ENCODE data around the gene SOWAHB.
A peak's percentile ranks its signal among the peaks of the same experiment; 100 is the strongest.
"Not testable (repeated sequence)": the region's sequence is repeated elsewhere in the genome, so short reads cannot be mapped to it uniquely, and the experiment has no call there.

SOWAHB gene

DNA sequence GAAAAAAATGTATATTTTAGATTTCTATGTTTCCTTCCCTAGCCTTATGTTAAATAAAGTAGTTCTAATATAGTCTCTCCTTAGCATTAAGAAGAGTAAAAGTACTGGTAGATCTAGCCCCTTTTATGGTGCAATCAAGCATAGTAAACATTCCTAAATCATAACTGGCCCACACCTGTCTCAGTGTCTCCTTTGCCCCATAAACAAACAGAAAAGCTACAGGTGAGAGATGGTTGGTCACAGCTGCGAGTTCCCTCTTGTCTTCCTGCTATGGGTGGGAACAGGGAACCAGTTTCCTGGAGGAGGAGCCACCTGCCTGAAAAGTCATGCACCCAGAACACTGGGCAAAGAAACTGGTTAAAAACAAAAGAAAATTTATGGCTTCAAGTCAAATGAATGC lies 16.6 kb downstream of the SOWAHB start:
- Histone ChIP-seq H3K9me3 (ENCODE audit: control insufficient read depth, insufficient read depth, low read length) (no peaks in the 10 kb centered on the region), H3K4me1 (ENCODE audit: insufficient read depth, low read length) (no peaks in the 10 kb centered on the region), H3K36me3 (ENCODE audit: insufficient read depth, low read length) (no peaks in the 10 kb centered on the region), H3K9ac (ENCODE audit: low read depth, low read length) (no peak overlapping the region)

DNA sequence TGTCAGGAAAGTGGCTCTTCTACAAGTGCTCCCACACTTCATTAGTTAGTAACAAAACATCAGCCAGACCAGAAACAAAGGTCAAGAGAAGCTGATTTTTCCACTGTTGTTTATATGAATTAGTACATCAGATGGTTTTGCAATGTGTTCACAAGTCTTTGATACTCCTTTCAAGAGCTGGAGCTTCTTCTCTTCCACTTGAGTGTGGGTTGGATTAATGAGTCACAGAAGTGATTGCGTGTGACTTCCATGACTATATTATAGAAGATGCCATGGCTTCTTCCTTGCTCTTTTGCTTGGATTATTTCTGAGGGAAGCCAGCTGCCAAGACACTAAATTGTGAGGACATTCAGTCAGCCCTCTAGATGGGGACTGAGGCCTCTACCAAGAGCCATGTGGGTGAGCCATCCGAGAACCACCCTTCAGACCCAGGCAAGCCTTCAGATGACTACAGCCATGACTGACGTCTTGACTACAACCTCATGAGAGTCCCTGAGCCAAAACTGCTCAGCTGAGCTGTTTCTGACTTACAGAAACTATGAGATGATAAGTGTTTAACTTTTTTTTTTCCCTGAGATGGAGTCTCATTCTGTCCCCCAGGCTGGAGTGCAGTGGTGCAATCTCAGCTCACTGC lies 18.1 kb downstream of the SOWAHB start:
- no peaks in the 10 kb centered on the region for H3K9me3 ChIP-seq (ENCODE audit: control insufficient read depth, insufficient read depth, low read length)
- no peaks in the 10 kb centered on the region for H3K4me1 ChIP-seq (ENCODE audit: insufficient read depth, low read length)
- H3K9ac ChIP-seq (ENCODE audit: low read depth, low read length), result no peak overlapping the region
- no peaks in the 10 kb centered on the region for H3K36me3 ChIP-seq (ENCODE audit: insufficient read depth, low read length)

DNA sequence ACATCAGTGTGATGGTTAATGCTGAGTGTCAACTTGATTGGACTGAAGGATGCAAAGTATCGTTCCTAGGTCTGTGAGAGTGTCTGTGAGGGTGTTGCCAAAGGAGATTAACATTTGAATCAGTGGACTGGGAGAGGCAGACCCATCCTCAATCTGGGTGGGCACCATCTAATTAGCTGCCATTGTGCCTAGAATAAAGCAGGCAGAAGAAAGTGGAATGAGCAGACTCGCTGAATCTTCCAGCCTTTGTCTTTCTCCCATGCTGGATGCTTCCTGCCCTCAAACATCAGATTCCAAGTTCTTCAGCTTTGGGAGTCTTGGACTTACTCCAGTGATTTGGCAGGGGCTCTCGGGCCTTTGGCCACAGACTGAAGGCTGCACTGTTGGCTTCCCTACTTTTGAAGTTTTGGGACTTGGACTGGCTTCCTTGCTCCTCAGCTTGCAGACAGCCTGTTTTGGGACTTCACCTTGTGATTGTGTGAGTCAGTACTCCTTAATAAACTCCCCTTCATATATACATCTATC lies 19.2 kb downstream of the SOWAHB start:
- H3K9me3 ChIP-seq (ENCODE audit: control insufficient read depth, insufficient read depth, low read length); H3K36me3 ChIP-seq (ENCODE audit: insufficient read depth, low read length); H3K9ac ChIP-seq (ENCODE audit: low read depth, low read length); H3K4me1 ChIP-seq (ENCODE audit: insufficient read depth, low read length): not testable (repeated sequence)

DNA sequence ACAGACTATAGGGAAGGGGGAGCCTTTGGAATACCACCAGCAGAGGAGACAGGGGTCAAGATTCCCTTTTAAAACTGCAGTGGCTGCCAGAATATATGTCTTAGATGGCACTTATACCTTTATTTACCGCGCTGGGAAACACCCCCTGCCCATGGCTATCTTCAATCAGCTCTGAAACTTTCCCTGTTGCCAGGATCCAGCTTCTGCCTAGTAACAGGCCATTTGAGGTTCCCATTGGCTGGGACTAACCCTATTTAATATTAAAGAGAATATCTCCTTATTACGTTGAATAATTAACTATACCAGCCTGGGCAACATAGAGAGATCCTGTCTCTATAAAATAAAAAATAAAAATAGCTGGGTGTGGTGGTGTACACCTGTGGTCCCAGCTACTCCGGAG lies 23.8 kb downstream of the SOWAHB start:
- no peak overlapping the region for H3K9ac ChIP-seq (ENCODE audit: low read depth, low read length)
- H3K36me3 ChIP-seq (ENCODE audit: insufficient read depth, low read length), result no peaks in the 10 kb centered on the region
- H3K4me1 ChIP-seq (ENCODE audit: insufficient read depth, low read length), result no peaks in the 10 kb centered on the region
- no peaks in the 10 kb centered on the region for H3K9me3 ChIP-seq (ENCODE audit: control insufficient read depth, insufficient read depth, low read length)

DNA sequence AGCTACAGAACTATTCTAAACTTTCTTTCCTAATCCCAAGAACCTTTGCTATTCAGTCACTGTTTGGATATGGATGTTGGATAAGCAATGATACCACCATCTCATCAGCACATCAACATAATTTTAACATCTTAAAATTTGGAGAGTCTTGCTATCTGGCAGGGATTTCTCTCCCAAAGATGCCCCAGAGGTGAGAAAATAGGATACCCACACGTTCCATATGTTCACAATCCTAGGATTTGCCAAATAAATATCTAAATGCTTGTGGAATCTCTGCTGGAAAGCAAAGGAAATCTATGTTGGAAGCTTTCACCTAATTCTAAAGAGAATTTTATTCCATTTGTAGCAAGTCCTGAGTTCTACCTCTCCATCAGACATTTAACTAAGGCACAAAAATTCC lies 24.4 kb downstream of the SOWAHB start:
- no peaks in the 10 kb centered on the region; the same call in 1 of the 2 replicates for H3K4me1 ChIP-seq (ENCODE audit: insufficient read depth, low read length)
- H3K36me3 ChIP-seq (ENCODE audit: insufficient read depth, low read length), result no peaks in the 10 kb centered on the region
- no peaks in the 10 kb centered on the region for H3K9me3 ChIP-seq (ENCODE audit: control insufficient read depth, insufficient read depth, low read length)
- H3K9ac ChIP-seq (ENCODE audit: low read depth, low read length), result no peak overlapping the region

DNA sequence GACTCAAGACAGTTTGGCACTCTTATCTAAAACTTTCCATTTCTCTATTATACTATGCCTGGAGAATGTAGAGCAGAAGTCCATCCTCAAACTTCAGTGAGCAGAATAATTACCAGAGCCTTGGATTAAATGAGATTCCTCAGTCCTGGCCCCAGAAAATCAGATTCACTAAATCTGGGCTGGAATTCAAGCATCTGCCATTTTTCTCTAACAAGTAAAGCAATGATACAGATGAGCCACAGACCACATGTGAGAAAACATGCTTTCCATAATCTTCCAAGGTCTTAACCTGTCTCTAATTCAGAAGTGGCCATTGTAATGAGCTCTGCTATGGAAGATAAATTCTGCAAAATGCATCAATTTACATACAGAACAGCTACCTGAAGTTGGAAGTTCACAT lies 25.4 kb downstream of the SOWAHB start:
- H3K9me3 ChIP-seq (ENCODE audit: control insufficient read depth, insufficient read depth, low read length), result no peaks in the 10 kb centered on the region
- H3K4me1 ChIP-seq (ENCODE audit: insufficient read depth, low read length), result no peaks in the 10 kb centered on the region; the same call in 1 of the 2 replicates
- H3K9ac ChIP-seq (ENCODE audit: low read depth, low read length), result no peak overlapping the region
- no peaks in the 10 kb centered on the region for H3K36me3 ChIP-seq (ENCODE audit: insufficient read depth, low read length)

DNA sequence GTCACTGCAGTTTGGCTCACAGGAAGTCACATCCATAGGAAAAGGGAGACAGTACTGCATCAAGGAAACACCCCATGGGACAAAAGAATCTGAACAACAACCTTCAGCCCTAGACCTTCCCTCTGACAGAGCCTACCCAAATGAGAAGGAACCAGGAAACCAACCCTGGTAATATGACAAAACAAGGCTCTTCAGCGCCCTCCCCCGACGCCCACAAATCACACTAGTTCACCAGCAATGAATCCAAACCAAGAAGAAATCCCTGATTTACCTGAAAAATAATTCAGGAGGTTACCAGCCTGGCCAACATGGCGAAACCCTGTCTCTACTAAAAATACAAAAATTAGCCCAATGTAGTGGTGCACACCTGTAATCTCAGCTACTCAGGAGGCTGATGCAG lies 29.2 kb downstream of the SOWAHB start:
- not testable (repeated sequence) for H3K4me1 ChIP-seq (ENCODE audit: insufficient read depth, low read length); H3K36me3 ChIP-seq (ENCODE audit: insufficient read depth, low read length); H3K9me3 ChIP-seq (ENCODE audit: control insufficient read depth, insufficient read depth, low read length)
- H3K9ac ChIP-seq (ENCODE audit: low read depth, low read length), result peak overlapping the region; percentile 56; the same call in 1 of the 2 replicates

DNA sequence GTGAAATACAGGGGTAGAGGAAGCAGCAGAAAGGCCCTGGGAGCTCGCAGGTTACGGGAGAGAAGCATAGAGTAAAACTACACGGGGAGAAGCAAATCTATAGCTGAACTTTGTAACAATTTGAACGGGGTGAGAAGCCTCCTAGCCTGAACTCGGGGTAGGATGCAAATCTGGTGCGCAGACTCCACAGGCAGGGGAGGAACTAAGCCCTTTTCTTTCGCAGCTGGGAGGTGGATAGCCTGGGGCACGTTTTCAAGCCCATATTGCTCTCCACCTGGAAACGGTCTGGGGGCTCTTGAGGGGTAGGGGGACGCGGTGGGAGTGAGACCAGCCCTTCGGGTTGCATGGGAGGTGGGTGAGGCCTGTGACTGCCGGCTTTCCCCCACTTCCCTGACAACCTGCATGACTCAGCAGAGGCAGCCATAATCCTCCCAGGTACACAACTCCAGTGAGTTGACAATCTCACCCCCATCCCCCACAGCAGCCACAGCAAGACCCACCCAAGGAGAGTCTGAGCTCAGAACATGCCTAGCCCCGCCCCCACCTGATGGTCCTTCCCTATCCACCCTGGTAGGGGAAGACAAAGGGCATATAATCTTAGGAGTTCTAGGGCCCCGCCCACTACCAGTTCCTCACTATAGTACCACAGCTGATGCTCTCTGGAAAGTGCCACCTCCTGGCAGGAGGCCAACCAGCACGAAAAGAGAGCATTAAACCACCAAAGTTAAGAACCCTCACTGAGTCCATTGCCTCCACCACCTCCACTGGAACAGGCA lies 29.9 kb downstream of the SOWAHB start:
- Histone ChIP-seq H3K4me1 (ENCODE audit: insufficient read depth, low read length) (no peaks in the 10 kb centered on the region; the same call in 1 of the 2 replicates), H3K9ac (ENCODE audit: low read depth, low read length) (peak overlapping the region; percentile 56), H3K9me3 (ENCODE audit: control insufficient read depth, insufficient read depth, low read length) (no peaks in the 10 kb centered on the region), H3K36me3 (ENCODE audit: insufficient read depth, low read length) (no peaks in the 10 kb centered on the region)

DNA sequence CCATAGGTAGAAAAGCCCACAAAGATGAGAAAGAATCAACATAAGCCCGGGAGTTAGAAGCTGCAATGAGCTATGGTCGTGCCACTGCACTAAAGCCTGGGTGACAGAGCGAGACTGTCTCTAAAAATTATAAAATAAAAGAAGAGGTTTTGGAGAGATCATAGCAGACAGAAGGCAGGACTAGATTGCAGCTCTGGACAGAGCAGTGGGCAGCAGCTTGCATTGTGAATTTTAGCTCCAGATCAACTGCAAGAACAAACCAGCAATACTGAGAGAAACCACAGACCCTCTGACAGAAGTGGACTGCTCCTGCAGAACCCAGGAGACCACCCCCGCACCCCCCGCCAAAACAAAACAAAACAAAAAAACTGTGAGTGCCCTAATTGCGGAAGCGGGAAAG lies 30.6 kb downstream of the SOWAHB start:
- Histone ChIP-seq H3K36me3 (ENCODE audit: insufficient read depth, low read length) (no peaks in the 10 kb centered on the region), H3K9me3 (ENCODE audit: control insufficient read depth, insufficient read depth, low read length) (no peaks in the 10 kb centered on the region), H3K9ac (ENCODE audit: low read depth, low read length) (peak overlapping the region; percentile 56), H3K4me1 (ENCODE audit: insufficient read depth, low read length) (no peaks in the 10 kb centered on the region; the same call in 1 of the 2 replicates)

DNA sequence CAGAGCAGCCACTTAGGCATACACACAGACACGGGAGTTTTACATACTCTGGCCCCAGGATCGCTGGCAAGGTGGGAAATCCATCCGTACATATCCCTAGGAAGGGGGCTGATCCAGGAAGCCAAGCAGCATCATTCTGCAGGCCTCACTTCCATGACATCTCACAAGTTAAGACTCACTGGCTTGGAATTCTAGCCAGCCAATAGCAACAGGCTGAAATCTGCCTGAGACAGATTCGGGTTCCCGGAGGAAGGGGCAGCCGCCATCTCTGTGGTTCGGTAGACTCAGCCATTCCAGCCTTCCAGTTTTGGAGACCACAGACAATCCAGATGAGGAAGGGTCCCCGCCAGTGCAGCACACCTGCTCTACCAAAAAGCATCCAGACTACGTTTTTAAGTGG lies 31.3 kb downstream of the SOWAHB start:
- Histone ChIP-seq H3K36me3 (ENCODE audit: insufficient read depth, low read length) (no peaks in the 10 kb centered on the region), H3K4me1 (ENCODE audit: insufficient read depth, low read length) (no peaks in the 10 kb centered on the region; the same call in 1 of the 2 replicates), H3K9me3 (ENCODE audit: control insufficient read depth, insufficient read depth, low read length) (no peaks in the 10 kb centered on the region), H3K9ac (ENCODE audit: low read depth, low read length) (no peak overlapping the region)

DNA sequence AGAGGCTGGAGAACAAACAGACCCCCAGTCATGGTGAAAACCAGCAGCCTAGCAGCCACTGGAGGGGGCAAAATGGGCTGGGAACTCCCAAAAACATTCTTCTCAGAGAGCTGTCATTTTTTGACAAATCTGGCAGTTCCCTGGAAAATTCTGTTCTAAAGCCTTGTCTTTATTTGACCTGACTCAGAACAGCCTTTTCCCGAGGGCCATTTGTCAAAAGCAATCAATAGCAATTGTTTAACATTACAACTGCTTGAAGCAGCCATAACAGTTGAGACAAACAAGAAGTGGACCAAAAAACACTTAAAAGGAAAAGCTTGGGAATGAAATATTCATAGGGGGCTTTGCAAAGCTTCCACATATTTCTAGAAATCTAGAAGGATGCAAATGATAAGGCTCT lies 39.6 kb downstream of the SOWAHB start:
- Histone ChIP-seq H3K4me1 (ENCODE audit: insufficient read depth, low read length) (no peaks in the 10 kb centered on the region), H3K9me3 (ENCODE audit: control insufficient read depth, insufficient read depth, low read length) (no peaks in the 10 kb centered on the region), H3K9ac (ENCODE audit: low read depth, low read length) (no peak overlapping the region), H3K36me3 (ENCODE audit: insufficient read depth, low read length) (no peaks in the 10 kb centered on the region)

DNA sequence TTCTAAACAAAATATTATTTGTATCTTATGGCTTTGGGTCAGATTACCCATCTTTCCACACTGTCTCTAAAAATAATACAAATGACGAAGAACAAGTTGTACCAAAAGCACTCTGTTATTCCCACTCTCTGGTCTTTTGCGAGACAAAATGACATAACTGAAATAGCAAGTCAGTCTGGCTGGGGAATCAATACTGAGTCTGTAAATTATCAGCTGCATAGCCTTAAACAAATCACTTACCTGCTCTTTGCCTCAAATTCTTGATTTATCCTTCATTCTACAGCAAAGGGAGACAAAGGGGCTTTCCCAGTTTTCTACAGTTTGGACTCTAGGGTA lies 40.9 kb downstream of the SOWAHB start:
- Histone ChIP-seq H3K36me3 (ENCODE audit: insufficient read depth, low read length) (no peaks in the 10 kb centered on the region), H3K9me3 (ENCODE audit: control insufficient read depth, insufficient read depth, low read length) (no peaks in the 10 kb centered on the region), H3K4me1 (ENCODE audit: insufficient read depth, low read length) (no peaks in the 10 kb centered on the region)

DNA sequence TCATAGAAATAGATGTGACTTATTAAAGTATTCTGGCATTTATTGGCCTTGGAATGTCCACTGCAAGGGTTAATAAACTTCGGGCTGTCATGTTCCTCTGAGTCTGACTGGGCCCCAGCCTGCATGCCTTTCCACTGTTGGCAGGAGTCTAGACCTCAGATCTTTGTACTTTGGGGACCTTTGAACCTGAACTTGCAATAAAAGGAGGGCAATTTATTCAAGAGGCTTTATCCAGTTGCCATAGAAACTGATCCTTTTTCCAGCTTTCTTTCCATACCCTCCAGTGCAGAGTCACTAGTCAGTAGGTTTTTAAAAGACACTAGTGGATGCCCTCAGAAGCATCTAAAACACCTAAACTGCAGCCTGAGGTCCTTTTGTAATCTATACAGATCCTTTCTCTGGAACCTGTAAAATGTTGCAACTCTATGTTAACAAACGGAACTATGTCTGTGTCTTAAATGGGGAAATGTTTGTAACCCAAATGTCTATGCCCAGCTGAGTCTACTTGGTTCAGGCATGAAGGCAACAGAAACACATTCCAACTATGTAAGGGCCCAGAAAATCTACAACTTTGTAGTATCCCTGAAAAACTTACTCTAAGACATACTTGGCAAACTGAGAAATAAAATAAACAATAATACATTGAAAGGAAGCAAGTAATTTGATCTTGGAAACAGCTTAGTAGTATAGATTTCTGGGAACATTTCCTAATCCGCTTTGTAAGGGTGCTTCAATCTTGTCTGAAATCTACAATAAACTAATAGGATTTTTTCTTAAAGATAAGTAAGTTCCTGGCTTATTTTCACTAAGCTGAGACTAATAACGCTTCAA lies 41.5 kb downstream of the SOWAHB start:
- Histone ChIP-seq H3K9me3 (ENCODE audit: control insufficient read depth, insufficient read depth, low read length) (no peaks in the 10 kb centered on the region), H3K9ac (ENCODE audit: low read depth, low read length) (no peak overlapping the region), H3K4me1 (ENCODE audit: insufficient read depth, low read length) (no peaks in the 10 kb centered on the region), H3K36me3 (ENCODE audit: insufficient read depth, low read length) (no peaks in the 10 kb centered on the region)

More for the DNA sequence above, 40.9 kb downstream of the SOWAHB start:
- H3K9ac ChIP-seq (ENCODE audit: low read depth, low read length), result no peak overlapping the region

DNA sequence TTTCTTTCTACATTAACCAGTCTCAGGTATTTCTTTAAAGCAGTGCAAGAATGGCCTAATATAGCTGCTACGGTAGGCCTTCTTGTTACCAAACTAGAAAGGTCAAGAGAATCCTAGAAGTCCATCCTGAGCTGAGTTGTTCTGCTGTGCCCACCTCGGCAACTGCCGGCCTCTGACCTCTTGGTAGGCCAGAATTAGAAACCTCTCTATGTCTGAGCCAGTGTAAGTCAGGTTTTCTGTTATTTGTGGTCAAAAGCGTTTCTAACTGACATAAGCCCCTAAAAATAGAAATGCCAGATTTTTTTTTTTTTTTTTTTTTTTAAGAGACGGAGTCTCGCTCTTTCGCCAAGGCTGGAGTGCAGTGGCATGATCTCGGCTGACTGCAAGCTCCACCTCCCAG lies 43.1 kb downstream of the SOWAHB start:
- Histone ChIP-seq H3K36me3 (ENCODE audit: insufficient read depth, low read length) (no peaks in the 10 kb centered on the region), H3K9ac (ENCODE audit: low read depth, low read length) (no peak overlapping the region), H3K9me3 (ENCODE audit: control insufficient read depth, insufficient read depth, low read length) (no peaks in the 10 kb centered on the region), H3K4me1 (ENCODE audit: insufficient read depth, low read length) (no peaks in the 10 kb centered on the region)

All from ES-I3 (cell line).